NCI-H2171 (cell line): Measurements from ENCODE around the gene NMNAT2.
"Not testable (repeated sequence)": the region's sequence is repeated elsewhere in the genome, so short reads cannot be mapped to it uniquely, and the experiment has no call there.

Experiments
- DNase-seq: peaks from one replicate; lab custom pipeline; 2025; lab: John Stamatoyannopoulos, UW

The NMNAT2 gene

DNA sequence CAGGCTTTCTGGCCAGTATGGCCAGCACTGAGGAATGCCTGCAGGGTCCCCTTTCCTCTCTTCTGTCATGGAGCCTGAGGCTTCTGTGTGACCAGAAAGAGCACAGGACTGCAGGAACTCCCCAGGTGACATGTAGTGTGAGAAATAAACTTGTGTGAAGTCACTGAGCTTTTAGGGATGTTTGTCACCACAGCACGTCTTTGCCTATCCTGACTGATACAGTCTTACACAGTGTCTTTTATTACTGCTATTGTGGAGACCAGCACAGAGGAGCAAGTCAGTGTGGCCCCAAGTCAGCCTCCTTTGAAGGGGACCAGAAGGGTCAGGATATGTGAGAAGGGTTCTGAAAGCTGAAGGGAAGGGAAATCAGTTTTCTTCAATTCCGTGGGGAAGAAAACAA lies 129.6 kb downstream of the NMNAT2 start:
- no peak for DNase-seq

GRCh38 chr1:183287191-183287675 lies 130.9 kb downstream of the NMNAT2 start:
- no peak for DNase-seq

DNA sequence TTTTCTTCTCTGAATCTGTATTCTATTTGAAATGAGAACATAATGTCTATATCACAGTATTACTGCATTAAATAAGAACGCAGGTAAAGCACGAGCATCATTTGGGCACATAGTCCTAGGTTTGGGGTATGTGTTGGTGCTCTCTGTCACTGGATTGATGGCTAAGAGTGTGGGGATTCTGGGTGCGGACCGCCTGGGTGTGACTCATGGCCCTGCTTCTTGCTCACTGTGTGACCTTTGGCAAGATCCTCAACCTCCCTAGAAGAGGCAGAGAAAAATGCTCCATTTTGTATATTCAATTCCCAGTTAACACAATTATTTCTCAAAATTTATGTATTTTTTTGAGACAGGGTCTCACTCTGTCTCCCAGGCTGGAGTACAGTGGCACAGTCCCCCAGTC lies 132.4 kb downstream of the NMNAT2 start:
- no peak for DNase-seq

GRCh38 chr1:183285256-183285655 lies 132.9 kb downstream of the NMNAT2 start:
- DNase-seq: no peak

- peak; percentile 37 for DNase-seq
These were observed 134.1 kb downstream of the NMNAT2 start for GRCh38 chr1:183284086-183284485.

- DNase-seq: no peak
These were observed 134.9 kb downstream of the NMNAT2 start for GRCh38 chr1:183283286-183283685.

DNA sequence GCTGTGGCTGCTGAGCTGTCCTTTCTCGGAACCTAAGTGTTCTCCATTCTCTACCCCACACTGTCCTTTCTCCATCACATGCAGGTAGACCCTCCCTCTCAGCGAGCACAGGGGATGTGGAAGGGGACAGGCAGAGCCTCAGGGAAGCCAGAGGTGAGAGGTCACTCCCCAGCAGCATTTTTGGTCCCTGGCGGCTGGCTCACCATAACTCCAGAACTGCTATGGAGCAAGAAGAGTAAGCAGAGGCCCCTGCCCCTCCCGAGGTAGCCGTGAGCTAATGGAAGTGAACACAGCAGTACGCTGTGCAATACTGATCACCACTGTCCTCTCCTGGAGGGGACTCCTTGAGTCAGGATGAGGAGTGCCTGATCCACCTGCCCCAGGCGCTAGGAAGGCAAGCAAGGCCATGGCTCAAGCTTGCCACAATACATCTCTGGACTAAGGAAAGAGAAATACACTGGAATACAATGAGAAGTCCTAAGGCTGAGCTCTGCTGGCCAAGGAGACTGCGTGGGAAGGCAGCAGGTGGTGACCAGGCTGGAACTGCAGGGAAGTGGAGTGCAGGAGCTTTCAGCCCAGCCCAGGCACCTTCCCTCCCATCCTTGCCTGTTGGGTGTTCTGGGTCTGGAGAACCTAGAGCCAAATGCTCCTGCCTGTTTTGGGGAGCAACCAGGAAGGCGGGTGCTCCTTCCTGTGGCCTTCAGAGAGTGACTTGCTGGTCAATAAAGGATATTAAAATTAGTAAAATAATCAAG lies 135.9 kb downstream of the NMNAT2 start:
- no peak for DNase-seq

DNA sequence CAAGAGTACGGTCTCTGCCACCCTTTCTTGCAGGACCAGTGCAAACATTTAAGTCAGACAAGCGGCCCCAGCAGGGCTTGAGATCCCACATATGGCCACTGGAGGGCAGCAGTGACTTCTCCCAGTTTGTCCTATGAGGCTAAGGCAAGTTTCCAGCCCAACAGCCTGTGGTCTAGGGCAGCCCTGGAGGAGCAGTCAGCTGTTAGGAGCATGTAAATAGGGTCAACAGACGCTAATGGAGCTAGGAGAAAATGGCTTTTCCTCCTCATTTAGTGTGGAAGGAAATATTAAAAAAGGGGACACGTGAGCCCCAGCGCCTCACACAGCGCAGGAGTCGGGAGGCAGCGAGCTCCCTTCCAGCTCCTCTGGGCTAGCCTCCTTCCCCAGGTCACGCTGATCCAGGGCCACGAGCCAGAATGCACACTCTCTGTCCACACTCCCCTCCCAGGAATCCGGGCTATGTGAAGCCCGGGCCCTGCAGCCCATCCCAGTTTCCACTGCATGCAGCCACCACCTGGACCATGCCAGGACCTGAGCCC lies 136.6 kb downstream of the NMNAT2 start:
- peak; percentile 77 for DNase-seq

- peak; percentile 77 for DNase-seq
These were observed 137.1 kb downstream of the NMNAT2 start for GRCh38 chr1:183281039-183281438.

- DNase-seq: no peak
These were observed 138.3 kb downstream of the NMNAT2 start for GRCh38 chr1:183279835-183280234.

- no peak for DNase-seq
These were observed 139.2 kb downstream of the NMNAT2 start for GRCh38 chr1:183278739-183279591.

DNA sequence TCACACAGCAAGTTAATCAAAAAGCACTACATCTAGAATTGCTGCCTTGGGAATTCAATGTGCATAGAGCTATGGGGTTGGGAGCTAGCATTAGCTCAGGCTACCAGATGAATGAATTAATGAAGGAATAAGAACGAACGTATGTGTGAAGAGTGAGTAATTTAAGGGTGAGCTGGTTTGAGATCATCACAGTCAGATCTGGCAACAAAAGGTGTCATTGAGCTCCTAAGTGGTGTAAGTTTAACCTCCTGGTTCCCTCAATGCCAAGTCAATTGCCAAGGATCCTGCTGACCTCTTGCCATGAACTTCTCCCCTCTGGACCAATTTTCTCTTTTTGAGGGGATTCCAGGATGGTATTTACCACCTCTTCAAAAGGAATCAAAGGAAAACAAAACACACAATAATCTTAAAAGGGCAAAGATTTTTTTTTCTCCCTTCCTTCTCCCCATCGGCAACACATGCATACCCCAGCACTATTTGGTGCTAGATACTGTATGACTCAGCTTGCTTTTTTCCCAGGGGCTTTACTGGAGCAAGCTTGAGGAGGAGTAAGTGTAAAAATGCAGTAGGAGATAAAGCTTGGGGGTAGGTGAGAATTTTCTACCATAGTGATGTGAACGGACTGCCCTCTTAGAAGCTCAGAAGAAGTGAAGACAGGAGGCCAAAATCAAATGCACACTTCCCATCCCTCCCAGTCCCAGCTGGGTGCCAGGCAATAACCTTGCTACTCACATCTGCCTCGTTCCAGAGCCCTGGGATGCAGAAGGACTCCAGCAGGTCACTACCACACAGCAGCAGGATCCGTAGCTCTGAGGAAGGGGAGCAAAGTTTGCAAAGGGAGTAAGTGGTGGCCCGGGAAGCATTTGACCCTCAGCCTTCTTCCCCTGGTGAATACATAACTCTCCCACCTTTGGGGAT lies 140.1 kb downstream of the NMNAT2 start:
- DNase-seq: no peak

- no peak for DNase-seq
These were observed 141.6 kb downstream of the NMNAT2 start for GRCh38 chr1:183276386-183277080.

GRCh38 chr1:183275322-183275721 lies 142.9 kb downstream of the NMNAT2 start:
- DNase-seq: no peak

DNA sequence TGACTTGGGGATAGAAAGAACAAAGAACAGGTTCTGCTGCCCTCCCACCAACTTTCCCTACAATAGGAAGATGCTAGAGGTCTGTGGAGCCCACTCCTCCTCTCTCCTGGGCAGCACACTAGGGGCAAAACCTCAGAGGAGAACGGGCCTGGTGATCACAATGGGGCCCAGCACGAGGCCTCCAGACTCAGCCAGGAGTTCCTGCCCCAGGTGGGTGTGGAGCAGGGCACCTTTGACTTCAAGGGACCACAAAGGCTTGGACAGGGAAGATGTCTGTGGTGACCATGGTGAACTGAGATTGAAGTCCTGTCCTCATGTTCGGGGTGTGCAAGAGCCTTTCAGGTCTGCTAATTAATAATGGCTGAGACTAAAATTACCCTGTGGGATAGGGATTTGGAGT lies 143.3 kb downstream of the NMNAT2 start:
- no peak for DNase-seq

- not testable (repeated sequence) for DNase-seq
These were observed 144.2 kb downstream of the NMNAT2 start for GRCh38 chr1:183273984-183274383.

DNA sequence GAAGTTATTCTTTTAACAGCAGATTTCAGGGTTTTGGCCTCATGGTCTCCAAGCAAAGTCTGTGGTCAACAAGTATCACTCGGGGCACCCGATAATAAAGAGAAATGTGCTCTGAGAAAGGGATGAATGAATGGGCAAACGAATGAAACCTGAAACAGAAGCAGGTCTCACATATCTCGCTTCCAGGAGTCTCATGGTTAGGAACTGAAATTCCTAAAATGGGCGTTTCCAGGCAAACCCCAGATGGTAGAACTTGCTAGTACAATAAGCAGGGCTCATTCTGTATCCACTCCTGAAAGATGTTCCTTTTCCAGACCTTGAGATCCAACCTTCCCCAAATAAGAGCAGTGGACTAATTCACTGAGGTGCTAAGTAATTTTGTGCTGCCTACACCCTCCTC lies 144.9 kb downstream of the NMNAT2 start:
- DNase-seq: no peak

- DNase-seq: no peak
These were observed 145.8 kb downstream of the NMNAT2 start for GRCh38 chr1:183272390-183272848.

GRCh38 chr1:183270541-183271141 lies 147.5 kb downstream of the NMNAT2 start:
- DNase-seq: peak; percentile 22

GRCh38 chr1:183267646-183268431 lies 150.3 kb downstream of the NMNAT2 start:
- no peak for DNase-seq
